HepG2 (cell line): ENCODE data around the gene BCL6B. TPM values are rescaled to one million over a fixed set of nuclear protein-coding genes. Genes with fewer than 3 reads are reported as not detected.
"Not testable (repeated sequence)": the region's sequence is repeated elsewhere in the genome, so short reads cannot be mapped to it uniquely, and the experiment has no call there.

Source experiments
- BCL6 ChIP-seq: IDR thresholded peaks from 2 replicates; pipeline ENCODE4 v1.6.1; 2016; ENCODE audit warnings: missing genetic modification reagents, missing compliant biosample characterization
- CREM ChIP-seq, 2 experiments: sonication (generic) in 1 of 2; formaldehyde crosslinking in 1 of 2; IDR thresholded peaks; 2 replicates each; pipeline versions ENCODE4 v1.4.0 to v1.6.1; 2016 to 2020; ENCODE audit warnings: antibody characterized with exemption in 1 of 2, mild to moderate bottlenecking in 1 of 2, missing genetic modification reagents in 1 of 2
- FOXA1 ChIP-seq, 2 experiments: fragments of 450-650 bp in 1 of 2; sonication (generic) in 1 of 2; formaldehyde crosslinking in 1 of 2; IDR thresholded peaks; 2 replicates each; pipeline versions ENCODE4 v1.4.0 to v1.6.1; 2016 to 2020; ENCODE audit warnings: missing genetic modification reagents in 1 of 2
- HNF4A ChIP-seq: sonication (generic); formaldehyde crosslinking; IDR thresholded peaks from 2 replicates; pipeline ENCODE4 v1.4.0; 2020; ENCODE audit warnings: missing genetic modification reagents
- HOMEZ ChIP-seq: IDR thresholded peaks from 2 replicates; pipeline ENCODE4 v1.6.1; 2016; ENCODE audit warnings: low read depth
- MIER2 ChIP-seq: IDR thresholded peaks from 2 replicates; pipeline ENCODE4 v1.6.1; 2016; ENCODE audit warnings: missing biosample characterization, missing genetic modification reagents
- SAP130 ChIP-seq: IDR thresholded peaks from 2 replicates; pipeline ENCODE4 v1.6.1; 2016; ENCODE audit warnings: low read depth
- STAG1 ChIP-seq: sonication (generic); formaldehyde crosslinking; IDR thresholded peaks from 2 replicates; pipeline ENCODE4 v1.4.0; 2020; ENCODE audit warnings: missing genetic modification reagents
- USF2 ChIP-seq, 2 experiments: sonication (generic) in 1 of 2; formaldehyde crosslinking in 1 of 2; IDR thresholded peaks; 2 replicates each; pipeline versions ENCODE4 v1.5.1 to v1.6.1; 2011 to 2020; ENCODE audit warnings: borderline replicate concordance in 1 of 2, low read depth in 1 of 2, low read length in 1 of 2, mild to moderate bottlenecking in 1 of 2, missing genetic modification reagents in 1 of 2, moderate library complexity in 1 of 2
- ZFX ChIP-seq: sonication (generic); formaldehyde crosslinking; IDR thresholded peaks from 2 replicates; pipeline ENCODE4 v1.4.0; 2020; ENCODE audit warnings: mild to moderate bottlenecking, low read depth, missing genetic modification reagents, moderate library complexity
- ZNF552 ChIP-seq: sonication (generic); formaldehyde crosslinking; IDR thresholded peaks from 2 replicates; pipeline ENCODE4 v1.9.0; 2022; ENCODE audit warnings: missing genetic modification reagents, mild to moderate bottlenecking, borderline replicate concordance
- ZNF7 ChIP-seq: IDR thresholded peaks from 2 replicates; pipeline ENCODE4 v1.6.1; 2016; ENCODE audit warnings: missing biosample characterization, missing genetic modification reagents
- ZNF800 ChIP-seq: sonication (generic); formaldehyde crosslinking; IDR thresholded peaks from 2 replicates; pipeline ENCODE4 v1.4.0; 2020; ENCODE audit warnings: missing genetic modification reagents
- ZNF883 ChIP-seq: sonication (generic); formaldehyde crosslinking; IDR thresholded peaks from 2 replicates; pipeline ENCODE4 v1.5.1; 2020; ENCODE audit warnings: mild to moderate bottlenecking, missing genetic modification reagents; ENCODE audit errors: not compliant biosample characterization
- polyA plus RNA-seq, 8 experiments: library from polyadenylated mRNA; depleted of rRNA in 3 of 8; stranded (reverse) in 7 of 8; unstranded in 1 of 8; fragments of >200 nt; fragmentation: Illumina TruSeq in 4 of 8; extraction: Trizol in 4 of 8; gene quantifications; 2 replicates each; pipeline versions ENCODE4 v1.2.1 to v1.2.3, GENCODE V29; 2011 to 2016; ENCODE audit warnings: low read depth in 4 of 8, missing spikeins in 1 of 8, mixed read lengths in 1 of 8; ENCODE audit not compliant: insufficient read depth in 1 of 8
- total RNA-seq, 5 experiments: library from RNA; depleted of rRNA; stranded (reverse); fragments of >200 nt; fragmentation: Illumina TruSeq; extraction: Trizol; gene quantifications; 2 replicates each; pipeline ENCODE4 v1.2.3, GENCODE V29; 2016; ENCODE audit warnings: low read depth in 1 of 5
- TF ChIP-seq, protein P1 (sequence below): sonication (generic); formaldehyde crosslinking; IDR thresholded peaks from 2 replicates; pipeline ENCODE4 v1.4.0; 2020; ENCODE audit warnings: missing genetic modification reagents
- TF ChIP-seq, protein P2 (sequence below): IDR thresholded peaks from 2 replicates; pipeline ENCODE4 v1.6.1; 2018; ENCODE audit warnings: missing genetic modification reagents, mild to moderate bottlenecking, missing compliant biosample characterization

The BCL6B gene
- total and polyA plus RNA-seq, 2 of the 13 experiments (the other 11 are each of a cell fraction or from before 2014, with no cell fraction given): not detected

DNA sequence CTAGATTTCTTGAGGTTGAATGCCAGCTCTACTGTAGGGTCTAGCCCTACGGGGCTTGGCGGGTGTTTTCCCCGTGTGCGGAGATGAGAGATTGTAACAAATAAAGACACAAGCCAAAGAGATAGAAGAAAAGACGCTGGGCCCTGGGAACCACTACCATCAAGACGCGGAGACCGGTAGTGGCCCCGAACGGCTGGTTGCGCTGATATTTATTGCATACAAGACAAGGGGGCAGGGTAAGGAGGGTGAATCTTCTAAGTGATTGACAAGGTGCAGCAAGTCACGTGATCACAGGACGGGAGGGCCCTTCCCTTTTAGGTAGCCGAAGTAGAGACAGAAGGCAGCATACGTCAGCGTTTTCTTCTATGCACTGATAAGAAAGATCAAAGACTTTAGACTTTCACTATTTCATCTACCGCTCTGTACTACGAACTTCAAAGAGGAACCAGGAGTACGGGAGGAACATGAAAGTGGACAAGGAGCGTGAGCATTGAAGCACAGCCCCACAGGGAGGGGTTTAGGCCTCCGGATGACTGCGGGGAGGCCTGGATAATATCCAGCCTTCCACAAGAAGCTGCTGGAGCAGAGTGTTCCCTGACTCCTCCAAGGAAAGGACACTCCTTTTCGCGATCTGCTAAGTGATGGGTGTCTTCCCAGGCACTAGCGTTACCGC lies 24.0 kb downstream of the BCL6B start (continued):
- TF ChIP-seq, protein P1, sequence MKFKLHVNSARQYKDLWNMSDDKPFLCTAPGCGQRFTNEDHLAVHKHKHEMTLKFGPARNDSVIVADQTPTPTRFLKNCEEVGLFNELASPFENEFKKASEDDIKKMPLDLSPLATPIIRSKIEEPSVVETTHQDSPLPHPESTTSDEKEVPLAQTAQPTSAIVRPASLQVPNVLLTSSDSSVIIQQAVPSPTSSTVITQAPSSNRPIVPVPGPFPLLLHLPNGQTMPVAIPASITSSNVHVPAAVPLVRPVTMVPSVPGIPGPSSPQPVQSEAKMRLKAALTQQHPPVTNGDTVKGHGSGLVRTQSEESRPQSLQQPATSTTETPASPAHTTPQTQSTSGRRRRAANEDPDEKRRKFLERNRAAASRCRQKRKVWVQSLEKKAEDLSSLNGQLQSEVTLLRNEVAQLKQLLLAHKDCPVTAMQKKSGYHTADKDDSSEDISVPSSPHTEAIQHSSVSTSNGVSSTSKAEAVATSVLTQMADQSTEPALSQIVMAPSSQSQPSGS (CRISPR knock-in tag): peak; percentile 92
- TF ChIP-seq CREM (IDR thresholded peaks at IDR 0.05): peak; percentile 79
- TF ChIP-seq CREM (CRISPR knock-in tag; IDR thresholded peaks at IDR 0.05); FOXA1 (IDR thresholded peaks at IDR 0.05): not testable (repeated sequence)
- 0 out of 2 replicates have a peak, but pooled peaks have one; percentile 24 for TF ChIP-seq ZNF800 (CRISPR knock-in tag)
- TF ChIP-seq, protein P2, sequence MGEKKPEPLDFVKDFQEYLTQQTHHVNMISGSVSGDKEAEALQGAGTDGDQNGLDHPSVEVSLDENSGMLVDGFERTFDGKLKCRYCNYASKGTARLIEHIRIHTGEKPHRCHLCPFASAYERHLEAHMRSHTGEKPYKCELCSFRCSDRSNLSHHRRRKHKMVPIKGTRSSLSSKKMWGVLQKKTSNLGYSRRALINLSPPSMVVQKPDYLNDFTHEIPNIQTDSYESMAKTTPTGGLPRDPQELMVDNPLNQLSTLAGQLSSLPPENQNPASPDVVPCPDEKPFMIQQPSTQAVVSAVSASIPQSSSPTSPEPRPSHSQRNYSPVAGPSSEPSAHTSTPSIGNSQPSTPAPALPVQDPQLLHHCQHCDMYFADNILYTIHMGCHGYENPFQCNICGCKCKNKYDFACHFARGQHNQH: peak; percentile 55; the same call in 1 of the 2 replicates
- peak; percentile 53 for TF ChIP-seq BCL6 (CRISPR knock-in tag)
- peak; percentile 11 for TF ChIP-seq ZNF883 (CRISPR knock-in tag)
- TF ChIP-seq FOXA1 (CRISPR knock-in tag; IDR thresholded peaks at IDR 0.05): peak; percentile 8; the same call in 1 of the 2 replicates
- 0 out of 2 replicates have a peak, but pooled peaks have one; percentile 5 for TF ChIP-seq STAG1 (CRISPR knock-in tag)
- peak; percentile 85 for TF ChIP-seq USF2 (IDR thresholded peaks at IDR 0.05; ENCODE audit: low read depth, low read length)
- TF ChIP-seq USF2 (CRISPR knock-in tag; IDR thresholded peaks at IDR 0.05; ENCODE audit: borderline replicate concordance): peak; percentile 81; the same call in 1 of the 2 replicates
- TF ChIP-seq ZNF552 (CRISPR knock-in tag): 0 out of 2 replicates have a peak, but pooled peaks have one; percentile 19
- TF ChIP-seq HOMEZ (CRISPR knock-in tag): peak; percentile 49; the same call in 1 of the 2 replicates
- peak; percentile 67 for TF ChIP-seq ZFX (CRISPR knock-in tag)
- peak; percentile 89 for TF ChIP-seq ZNF7
- peak; percentile 76 for TF ChIP-seq SAP130 (CRISPR knock-in tag)
- TF ChIP-seq HNF4A (CRISPR knock-in tag): peak; percentile 68
- 0 out of 2 replicates have a peak, but pooled peaks have one; percentile 20 for TF ChIP-seq MIER2 (CRISPR knock-in tag)
